Fibroblast of skin of scalp (primary cell): ENCODE data around the gene WIPF2. TPM values are rescaled to one million over a fixed set of nuclear protein-coding genes. Genes with fewer than 3 reads are reported as not detected.

Source experiments
- DNase-seq: peaks from one replicate; pipeline ENCODE4 v3.0.0-alpha.2; 2013
- polyA plus RNA-seq, 2 experiments: library from polyadenylated mRNA; unstranded; fragments of 120-200 nt; gene quantifications; one replicate each; pipeline ENCODE4 v1.2.1, GENCODE V29; 2013; ENCODE audit not compliant: insufficient read length in 2 of 2

The WIPF2 gene, protein sequence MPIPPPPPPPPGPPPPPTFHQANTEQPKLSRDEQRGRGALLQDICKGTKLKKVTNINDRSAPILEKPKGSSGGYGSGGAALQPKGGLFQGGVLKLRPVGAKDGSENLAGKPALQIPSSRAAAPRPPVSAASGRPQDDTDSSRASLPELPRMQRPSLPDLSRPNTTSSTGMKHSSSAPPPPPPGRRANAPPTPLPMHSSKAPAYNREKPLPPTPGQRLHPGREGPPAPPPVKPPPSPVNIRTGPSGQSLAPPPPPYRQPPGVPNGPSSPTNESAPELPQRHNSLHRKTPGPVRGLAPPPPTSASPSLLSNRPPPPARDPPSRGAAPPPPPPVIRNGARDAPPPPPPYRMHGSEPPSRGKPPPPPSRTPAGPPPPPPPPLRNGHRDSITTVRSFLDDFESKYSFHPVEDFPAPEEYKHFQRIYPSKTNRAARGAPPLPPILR
- 26.2 TPM for polyA plus RNA-seq (2013, experiment 1 of 2; ENCODE audit: insufficient read length)
- polyA plus RNA-seq (2013, experiment 2 of 2; ENCODE audit: insufficient read length) = 25.8 TPM

DNA sequence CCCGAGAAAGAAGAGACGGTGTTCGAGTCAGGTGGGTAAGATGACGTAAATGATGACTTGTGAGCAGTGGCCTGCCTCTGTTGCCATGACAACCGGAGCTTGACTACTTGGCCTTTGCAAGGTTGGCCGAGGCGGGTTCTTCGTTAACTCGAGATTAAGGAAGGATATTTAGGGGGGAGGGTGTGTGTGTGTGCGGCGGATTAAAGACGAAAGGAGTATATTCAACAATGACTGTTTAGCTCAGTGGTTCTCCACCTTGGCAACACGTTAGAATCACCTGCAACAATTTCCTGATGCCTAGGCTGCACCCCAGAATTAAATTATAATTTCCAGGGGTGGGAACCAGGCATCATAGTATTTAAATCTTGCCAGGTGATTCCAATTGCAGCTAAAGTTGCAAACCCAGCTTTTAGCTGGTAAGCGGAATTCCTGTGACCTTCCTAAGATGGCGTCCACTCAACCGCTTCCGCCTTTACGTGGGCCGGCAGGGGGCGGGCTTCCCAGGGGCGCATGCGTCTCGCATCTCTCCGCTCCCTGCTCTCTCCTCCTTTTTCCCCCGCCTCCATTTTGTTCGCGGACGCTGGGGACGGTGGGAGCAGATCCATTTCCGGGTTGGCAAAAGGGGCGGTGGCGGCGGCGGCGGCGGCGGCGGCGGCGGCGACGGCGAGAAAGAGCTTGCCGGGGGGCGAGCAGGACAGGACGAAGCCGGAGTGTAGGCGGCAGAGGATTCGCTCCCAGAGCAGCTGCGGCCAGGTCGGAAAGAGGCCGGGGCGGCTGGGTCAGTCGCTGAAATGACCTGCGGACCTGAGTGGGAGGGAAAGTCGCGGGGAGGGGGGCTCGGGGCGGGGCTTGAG is at the start of gene WIPF2:
WIPF2 (plus strand) TSS at position 565 of the 854 bp plus-strand sequence. CDS start 37,156 bp downstream, outside the sequence.
- DNase-seq = peak; percentile 98

DNA sequence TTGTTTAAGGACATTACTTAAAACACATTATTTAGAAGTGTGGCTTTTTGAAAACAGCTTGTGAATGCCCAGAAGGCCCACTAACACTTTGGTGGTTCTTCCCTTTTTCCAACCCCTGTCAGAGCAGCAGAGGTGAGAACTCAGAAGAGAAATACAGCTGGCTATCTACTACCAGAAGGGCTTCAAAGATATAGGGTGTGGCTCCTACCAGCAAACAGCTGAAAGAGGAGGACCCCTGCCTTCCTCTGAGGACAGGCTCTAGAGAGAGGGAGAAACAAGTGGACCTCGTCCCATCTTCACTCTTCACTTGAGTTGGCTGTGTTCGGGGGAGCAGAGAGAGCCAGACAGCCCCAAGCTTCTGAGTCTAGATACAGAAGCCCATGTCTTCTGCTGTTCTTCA is 48.8 kb upstream of the WIPF2 start:
- no peak for DNase-seq

DNA sequence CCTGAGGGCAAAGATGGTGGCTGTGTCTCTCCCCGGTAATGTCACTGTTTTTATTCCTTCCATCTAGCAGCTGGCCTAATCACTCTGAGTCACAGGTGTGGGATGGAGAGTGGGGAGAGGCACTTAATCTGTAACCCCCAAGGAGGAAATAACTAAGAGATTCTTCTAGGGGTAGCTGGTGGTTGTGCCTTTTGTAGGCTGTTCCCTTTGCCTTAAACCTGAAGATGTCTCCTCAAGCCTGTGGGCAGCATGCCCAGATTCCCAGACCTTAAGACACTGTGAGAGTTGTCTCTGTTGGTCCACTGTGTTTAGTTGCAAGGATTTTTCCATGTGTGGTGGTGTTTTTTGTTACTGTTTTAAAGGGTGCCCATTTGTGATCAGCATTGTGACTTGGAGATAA is 47.4 kb upstream of the WIPF2 start:
- DNase-seq = no peak

DNA sequence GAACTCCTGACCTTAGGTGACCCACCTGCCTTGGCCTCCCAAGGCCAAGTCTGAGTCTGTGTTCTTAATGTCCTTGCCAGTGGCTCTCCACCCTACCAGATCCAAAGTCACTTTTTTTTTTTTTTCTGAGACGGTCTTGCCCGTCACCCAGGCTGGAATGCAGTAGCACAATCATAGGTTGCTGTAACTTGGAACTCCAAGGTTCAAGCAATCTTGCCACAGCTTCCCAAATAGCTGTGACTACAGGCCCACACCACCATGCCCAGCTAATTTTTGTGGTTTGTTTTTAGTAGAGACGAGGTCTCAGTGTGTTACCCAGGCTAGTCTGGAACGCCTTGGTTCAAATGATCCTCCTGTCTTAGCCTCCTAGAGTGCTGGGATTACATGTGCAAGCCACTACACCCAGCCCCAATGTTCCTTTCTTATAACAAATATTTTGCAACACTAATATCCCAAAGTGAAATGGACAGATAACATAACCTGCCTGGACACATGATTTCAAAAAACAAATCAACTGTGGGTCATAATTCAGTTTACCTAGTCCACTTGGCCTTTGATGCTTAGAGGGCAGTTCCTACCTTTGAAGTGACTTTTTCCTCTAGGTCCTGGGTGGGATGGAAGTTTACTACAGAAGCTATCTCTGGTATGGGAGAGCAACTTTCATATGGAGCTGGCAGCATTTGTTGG is 45.9 kb upstream of the WIPF2 start:
- DNase-seq = no peak

DNA sequence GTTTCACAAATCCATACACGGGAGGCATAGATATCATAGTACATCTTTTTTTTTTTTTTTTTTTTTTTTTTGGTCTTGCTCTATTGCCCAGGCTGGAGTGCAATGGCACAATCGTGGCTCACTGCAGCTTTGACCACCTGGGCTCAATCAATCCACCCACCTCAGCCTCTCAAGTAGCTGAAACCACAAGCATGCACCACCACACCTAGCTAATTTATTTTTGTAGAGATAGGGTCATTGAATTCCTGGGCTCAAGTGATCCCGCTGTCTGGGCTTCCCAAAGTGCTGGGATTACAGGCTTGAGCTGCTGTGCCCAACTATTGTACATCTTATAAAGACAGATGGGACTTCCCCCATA is 45.3 kb upstream of the WIPF2 start:
- no peak for DNase-seq

DNA sequence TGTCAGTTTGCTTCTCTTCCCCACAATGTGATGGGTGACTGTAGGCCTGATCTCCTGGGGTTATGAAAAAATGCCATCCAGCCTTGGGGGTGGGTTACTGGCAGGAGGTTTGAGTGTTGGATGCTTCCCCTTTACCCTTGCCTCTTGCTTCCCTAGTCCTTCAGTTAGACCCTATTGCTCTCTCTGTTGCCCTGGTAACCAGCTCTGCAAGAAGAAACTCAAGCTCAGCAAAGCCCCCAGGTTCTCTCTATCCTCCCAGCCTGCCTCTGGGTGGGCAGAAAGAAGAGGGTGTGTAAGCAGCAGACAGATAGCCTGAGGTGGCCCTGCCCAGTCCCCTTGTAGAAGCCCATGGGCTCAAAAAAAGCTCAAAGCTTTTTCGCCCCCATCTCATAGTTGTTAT is 44.6 kb upstream of the WIPF2 start:
- no peak for DNase-seq

DNA sequence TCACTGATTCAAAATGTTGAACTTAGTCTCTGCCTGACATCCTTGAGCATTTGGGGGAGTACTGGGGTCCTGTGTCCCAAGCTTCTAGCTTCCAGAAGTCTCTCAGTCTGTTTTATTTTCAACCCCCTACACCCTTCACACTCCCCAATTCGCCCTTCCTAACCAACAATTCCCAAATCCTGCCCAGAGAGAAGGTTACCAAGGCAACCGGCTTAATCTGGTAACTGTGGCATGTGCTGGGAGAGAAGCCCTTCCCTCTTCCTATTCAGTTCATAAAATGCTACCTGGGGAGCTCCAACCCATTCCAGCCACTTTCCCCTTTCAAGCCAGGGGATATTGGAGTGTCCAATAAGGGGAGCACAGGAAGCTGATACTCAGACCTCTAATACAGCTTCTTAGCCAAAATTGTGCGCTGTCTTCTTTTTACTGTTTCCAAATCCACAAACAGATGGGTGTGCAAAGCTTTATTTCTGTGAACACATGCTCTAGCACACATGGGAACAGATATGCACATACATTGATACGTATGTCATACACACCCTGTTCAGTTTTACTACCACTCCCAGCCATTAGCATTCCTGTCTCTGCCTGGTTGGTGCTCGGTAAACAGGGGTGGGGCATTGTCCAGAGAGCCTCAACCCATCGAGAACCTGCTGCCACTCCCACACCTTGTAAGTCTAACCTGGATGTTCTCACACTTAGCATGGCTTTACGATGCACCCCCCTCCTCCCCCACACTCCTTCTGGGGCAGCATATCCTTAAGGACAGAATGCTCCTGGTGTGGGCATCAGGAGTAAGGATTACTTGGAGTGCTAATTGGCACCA is 43.0 kb upstream of the WIPF2 start:
- no peak for DNase-seq

DNA sequence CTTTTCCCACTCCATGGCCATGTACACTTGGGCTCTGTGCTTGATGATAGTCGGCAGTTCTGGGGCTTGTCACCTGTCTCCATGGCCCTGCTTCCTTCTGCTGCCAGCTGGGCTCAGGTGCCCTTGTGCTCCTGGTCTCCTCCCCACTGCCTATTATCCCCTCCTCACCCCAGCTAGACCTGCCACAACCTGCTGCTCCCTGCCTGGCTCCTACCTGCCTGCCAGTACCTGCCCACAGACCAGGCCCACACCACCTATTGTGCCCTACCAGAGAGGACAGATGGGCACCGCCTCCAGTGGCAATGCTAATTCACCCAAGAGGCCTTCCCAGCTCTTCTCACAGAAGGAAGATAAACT is 42.4 kb upstream of the WIPF2 start:
- DNase-seq = no peak

DNA sequence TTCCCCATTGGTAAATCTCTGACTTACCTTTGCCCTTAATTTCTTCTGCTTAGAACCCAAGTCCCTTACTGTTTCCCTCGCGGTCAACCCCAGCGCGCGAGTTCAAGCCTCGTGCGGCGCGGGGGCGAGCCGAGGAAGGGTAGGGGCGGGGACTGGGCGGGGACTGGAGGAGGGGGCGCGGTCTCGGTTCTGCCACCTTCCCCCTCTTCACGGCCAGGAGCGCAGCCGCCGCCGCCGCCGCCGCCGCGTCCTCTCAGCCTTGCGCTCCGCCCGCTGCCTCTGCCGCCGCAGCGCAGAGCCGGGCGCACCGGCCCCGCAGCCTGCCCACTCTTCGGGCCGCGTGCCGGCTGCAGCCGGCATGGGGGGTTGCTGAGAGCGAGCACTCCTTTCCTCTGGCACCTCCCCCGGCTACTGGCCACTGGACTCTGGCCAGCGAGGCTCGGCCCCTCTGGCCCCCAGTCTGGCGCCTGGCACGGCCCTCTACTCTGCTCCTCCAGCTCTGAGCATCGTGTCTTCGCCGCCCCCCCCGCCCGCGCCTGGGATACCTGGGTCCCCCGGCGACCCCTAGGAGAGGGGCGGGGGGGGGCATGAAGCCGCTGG is 41.7 kb upstream of the WIPF2 start, which contains the start of gene RAPGEFL1:
RAPGEFL1 (plus strand) TSS at position 196 of the 600 bp plus-strand sequence; CDS start at position 588, 392 bp downstream.
- DNase-seq = peak; percentile 62

DNA sequence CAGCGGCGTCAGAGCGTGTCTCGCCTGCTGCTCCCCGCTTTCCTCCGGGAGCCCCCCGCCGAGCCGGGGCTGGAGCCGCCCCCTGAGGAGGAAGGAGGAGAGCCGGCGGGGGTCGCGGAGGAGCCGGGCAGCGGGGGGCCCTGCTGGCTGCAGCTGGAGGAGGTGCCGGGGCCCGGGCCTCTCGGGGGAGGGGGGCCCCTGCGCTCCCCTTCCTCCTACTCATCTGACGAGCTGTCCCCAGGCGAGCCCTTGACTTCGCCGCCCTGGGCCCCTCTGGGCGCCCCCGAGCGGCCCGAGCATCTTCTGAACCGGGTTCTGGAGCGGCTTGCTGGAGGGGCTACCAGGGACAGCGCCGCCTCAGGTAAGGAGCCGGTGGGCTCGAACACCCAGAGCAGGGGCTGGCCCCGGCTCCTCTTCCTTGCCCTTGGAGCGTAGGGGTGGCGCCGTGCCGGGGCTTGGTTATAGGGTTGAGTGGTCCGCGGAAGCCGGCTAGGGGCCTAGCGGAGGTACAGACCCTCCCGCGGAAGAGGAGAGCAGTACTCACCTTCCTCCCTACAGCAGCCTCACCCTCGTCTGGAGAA is 41.0 kb upstream of the WIPF2 start:
- DNase-seq = no peak

DNA sequence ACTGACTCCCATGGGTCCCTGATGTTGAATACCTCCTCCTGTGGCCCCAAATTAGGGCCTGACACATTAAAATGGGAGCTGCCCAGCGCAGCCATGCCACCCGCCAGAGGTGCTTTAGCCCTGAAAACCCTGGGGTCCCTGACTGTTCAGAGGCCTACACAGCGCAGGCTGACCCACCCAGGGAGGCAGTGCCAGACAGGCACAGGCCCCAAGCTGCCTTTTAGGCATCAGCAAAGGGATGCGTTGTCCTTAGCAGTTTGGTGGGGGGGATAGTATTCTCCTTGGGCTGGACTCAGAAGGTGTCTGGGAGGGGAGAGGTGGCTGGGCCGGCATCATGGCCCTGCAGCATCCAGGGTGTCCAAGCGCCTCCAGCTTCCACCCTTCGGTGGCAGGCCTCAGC is 40.4 kb upstream of the WIPF2 start:
- no peak for DNase-seq

DNA sequence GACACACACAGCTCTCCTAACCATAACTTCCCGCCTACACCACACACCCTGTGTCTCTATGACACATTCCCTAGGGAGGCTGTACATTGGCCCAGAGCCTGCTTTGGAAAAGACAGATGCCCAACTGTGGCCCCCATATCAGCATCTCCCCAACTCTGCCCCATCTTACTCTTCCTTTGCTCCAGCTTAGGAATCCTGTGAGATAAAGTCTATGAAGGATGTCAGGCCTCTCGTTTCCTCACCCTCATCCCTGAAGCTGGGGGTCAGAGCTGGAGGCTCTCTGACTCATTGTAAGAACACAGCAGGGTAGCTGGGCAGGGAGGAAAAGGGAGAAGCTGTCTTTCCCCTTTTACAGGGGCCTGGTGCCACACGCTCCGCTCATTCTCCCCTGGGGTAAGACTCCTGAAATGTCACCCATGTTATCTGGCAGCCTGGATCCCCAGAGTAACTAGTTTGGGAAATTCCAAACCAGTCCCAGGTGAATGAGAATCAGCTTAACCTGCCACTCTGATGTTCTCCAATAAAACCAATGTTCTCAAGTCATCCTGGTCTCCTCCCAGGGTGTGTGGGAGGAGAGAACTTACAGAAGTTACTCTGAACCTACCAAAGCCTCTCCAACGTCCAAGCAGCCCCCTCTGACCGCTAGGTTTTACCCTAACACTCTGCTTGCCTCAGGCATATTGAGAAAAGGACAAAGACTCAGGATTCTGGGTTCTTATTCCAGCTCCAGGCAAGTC is 39.0 kb upstream of the WIPF2 start:
- peak; percentile 79 for DNase-seq

DNA sequence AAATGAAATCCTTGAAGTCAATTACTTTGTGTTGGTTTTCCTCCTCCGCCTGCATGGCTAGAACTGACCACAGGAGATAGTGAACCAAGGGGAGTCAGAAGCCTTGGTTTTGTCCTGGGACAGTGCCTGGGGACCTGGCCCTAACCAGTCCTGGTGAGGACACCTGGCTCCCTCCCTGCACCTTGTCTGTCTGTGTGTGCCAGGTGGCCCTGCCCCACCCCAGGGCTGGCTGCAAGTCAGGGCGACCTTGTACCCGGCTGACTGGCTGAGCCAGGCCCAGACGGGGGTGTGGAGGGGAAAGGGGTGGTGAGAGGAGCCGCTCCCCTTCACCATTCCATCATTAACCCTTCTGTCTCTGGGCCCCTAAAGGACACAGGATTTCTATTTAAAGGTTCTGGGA is 38.4 kb upstream of the WIPF2 start:
- no peak for DNase-seq

DNA sequence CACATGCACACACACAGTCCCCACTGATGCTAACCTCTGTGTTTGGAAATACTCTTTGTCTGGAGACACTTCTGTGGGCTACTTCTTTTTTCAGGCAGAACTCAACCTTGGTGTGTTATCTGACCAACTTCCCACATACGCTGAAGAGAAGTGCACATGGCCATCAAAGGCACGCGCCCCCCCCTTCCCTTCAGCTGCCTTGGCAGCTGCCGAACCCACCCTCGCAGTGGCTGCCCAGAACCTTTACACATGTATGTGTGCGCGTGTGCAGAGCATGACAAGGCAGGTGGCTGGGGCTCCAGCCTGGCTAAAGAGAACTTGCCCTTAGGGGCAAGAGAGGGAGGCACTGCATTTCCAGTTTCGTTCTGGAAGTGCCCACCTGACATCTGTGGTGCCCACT is 37.9 kb upstream of the WIPF2 start:
- no peak for DNase-seq

DNA sequence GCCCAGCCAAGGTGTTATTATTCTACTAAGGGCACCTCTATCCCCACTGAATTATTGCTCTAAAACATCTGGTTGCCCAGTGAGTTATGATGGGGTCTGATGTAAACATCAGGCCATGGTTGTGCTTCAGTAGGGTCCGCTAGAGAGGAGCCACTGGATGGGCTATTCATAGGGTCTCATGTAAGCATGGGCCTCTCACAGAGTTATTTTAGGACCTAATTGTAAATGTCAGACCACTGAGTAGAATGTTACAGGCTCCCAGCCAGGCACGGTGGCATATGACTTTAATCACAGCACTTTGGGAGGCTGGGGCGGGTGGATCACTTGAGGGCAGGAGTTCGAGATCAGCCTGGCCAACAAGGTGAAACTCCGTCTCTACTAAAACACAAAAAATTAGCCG is 36.5 kb upstream of the WIPF2 start:
- DNase-seq = no peak

DNA sequence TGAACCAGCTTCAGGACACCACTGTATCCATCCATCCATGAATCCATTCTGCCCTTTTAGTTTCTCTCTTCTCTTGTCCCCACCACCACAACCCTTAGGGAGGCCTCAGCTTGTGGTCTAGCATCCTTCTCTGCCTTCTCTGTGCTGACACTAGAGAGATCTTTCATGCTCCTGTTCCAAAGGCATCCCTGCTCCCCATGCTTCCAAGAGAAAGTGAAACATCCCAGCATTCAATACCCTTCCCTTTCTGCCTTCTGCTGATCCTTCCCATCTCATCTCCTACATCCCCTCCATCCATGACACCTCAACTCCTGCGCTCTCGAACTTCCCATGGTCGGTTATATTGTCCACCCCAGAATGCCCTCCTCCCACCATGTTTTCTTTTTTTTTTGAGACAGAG is 31.9 kb upstream of the WIPF2 start:
- no peak for DNase-seq

DNA sequence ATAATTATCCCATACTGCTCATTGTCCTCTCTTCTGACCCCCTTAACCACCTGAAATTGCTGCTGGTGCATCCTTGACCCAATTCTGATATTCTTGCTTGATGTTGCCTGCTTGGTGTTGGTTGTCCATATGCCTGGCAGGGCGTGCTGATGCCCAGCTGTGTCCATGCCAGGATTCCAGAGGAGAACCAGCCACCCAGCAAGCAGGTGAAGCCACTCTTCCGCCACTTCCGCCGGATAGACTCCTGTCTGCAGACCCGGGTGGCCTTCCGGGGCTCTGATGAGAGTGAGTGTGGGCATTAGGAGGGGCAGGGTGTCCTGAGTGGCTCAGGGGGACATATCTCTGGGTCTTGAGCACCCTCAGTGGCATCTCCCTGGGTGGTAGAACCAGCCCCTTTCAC is 30.4 kb upstream of the WIPF2 start:
- no peak for DNase-seq

DNA sequence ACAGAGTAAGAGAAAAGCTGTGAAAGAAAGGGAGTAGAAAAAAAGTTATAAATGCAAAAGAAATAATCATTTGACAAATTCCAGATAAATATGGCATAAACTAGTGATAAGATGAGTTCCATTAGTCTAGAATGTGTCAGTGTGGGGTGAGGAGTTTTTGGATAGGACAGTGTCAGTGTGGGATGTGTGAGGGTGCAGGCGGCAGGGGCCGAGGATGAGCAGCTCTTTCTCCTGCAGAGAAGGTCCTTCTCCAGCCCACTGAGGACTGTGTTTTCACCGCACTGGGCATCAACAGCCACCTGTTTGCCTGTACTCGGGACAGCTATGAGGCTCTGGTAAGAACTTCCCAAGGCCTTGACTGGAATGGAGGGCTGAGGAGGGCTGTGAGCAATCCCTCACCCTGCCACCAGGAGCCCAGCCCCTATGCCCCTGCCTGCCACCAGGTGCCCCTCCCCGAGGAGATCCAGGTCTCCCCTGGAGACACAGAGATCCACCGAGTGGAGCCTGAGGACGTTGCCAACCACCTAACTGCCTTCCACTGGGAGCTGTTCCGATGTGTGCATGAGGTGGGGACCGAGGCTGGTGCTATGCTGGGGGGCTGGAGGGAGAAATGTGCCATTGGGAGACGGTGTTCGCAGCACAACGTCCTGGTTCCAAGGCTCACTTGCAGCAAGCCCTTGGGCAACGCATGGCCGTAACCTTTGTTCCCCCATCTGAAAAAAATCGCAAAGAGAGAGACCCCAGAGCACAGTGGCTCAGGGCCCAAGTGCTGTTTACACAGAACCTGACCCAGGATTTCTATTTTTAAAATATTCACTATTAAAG is 28.7 kb upstream of the WIPF2 start:
- DNase-seq = no peak
